ENCODE measurements around the gene FSCN2. TPM values are rescaled to one million over a fixed set of nuclear protein-coding genes. Genes with fewer than 3 reads are reported as not detected.

FSCN2 gene
- total and polyA plus RNA-seq, 10 of the 15 experiments (the other 5 are each of a cell fraction or from before 2014, with no cell fraction given), result 0.12 to 2.1 (median 0.65) TPM; not detected in 3

DNA sequence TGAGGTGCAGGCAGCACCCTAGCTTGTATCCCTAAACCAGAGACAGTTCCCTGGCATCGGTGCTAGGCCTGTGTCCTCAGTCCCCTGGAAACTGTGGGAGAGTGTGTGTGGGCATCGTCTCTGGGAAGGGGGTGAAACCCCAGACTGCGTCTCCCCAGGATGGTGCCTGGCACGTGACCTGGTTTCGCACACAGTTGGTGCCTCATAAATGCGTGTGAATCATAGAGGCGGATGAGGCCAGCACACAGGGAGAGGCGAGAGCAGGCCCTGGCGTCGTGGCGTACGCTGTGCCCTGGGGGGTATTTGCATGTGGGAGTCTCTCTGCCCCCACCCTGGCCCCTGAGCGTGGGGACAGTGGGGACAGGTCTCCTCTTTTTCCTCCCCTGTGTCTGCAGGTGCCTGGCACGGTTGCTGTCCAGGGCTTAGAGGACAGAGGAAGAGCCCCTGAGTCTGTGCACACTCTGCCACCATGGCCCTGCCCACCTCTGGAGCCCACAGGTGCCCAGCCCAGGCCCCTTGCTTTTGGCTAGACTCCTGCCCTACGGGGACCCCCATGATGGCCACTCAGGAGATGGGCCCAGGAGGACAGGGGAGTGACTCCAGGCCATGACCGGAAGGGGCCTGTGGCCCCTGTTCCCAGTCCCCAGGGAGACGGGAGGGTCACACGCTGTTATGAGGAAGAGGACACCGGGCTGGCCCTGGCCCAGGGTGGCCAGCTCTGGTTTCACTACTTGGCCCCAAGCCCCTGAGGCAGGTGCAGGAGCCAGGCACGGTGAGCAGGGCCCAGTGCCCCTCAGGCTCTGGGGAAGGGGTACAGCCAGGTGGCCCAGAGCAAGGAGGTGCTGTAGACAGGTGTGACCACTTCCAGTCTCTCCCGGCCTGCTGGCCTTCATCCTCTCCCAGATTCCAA, 1.3 kb upstream of the FSCN2 start:
- Histone ChIP-seq H3K79me2 (ENCODE audit: control insufficient read depth, insufficient read depth, low read length) (no peaks in the 10 kb centered on the region), H2AFZ (ENCODE audit: control insufficient read depth, low read depth, low read length) (no peak overlapping the region), H3K4me3 (no peak overlapping the region), H4K20me1 (ENCODE audit: control insufficient read depth, insufficient read depth) (no peaks in the 10 kb centered on the region), H3K9me3 (replicated peaks; ENCODE audit: control insufficient read depth, insufficient read depth, low read length) (no peaks in the 10 kb centered on the region), H3K27ac (ENCODE audit: control insufficient read depth, insufficient read depth) (no peak overlapping the region), H3K36me3 (ENCODE audit: control insufficient read depth in 2 of 2, insufficient read depth in 2 of 2, low read length in 1 of 2) (no peaks in the 10 kb centered on the region), H3K9ac (ENCODE audit: control insufficient read depth, insufficient read depth, low read length) (no peak overlapping the region), H3K4me2 (ENCODE audit: control insufficient read depth, insufficient read depth) (no peak overlapping the region), H3K27me3 (replicated peaks in 1 of 2; ENCODE audit: control insufficient read depth in 2 of 2, insufficient read depth in 2 of 2, low read length in 1 of 2) (no peaks in the 10 kb centered on the region), H3K4me1 (ENCODE audit: control insufficient read depth, insufficient read depth, low read length) (no peaks in the 10 kb centered on the region)
- POLR2A ChIA-PET, result interaction anchor here (0.5 kb wide), 1 partner anchor 1250 kb away, joined by 3 read pairs; no protein-coding TSS in a partner anchor
- SMC1A ChIA-PET (ENCODE audit: uncharacterized antibody, unreplicated experiment), result no interaction called here
- RAD21 ChIA-PET (ENCODE audit: unreplicated experiment), result no interaction called here
- TF ChIP-seq SMAD5 (IDR thresholded peaks at IDR 0.05; ENCODE audit: low read depth) (no peak), BHLHE40 (IDR thresholded peaks at IDR 0.05; ENCODE audit: borderline replicate concordance in 1 of 2, low read depth in 2 of 2, low read length in 1 of 2) (peak in 1 of 2 experiments; percentile 29; a peak in 1 of 4 replicates), POLR2A (IDR thresholded peaks at IDR 0.05; ENCODE audit: low read depth, low read length) (0 out of 2 replicates have a peak, but pooled peaks have one; percentile 3), KAT2A (conservative IDR thresholded peaks at IDR 0.05; ENCODE audit: control insufficient read depth, low read depth, low read length) (no peak)
- TF ChIP-seq, protein P1, sequence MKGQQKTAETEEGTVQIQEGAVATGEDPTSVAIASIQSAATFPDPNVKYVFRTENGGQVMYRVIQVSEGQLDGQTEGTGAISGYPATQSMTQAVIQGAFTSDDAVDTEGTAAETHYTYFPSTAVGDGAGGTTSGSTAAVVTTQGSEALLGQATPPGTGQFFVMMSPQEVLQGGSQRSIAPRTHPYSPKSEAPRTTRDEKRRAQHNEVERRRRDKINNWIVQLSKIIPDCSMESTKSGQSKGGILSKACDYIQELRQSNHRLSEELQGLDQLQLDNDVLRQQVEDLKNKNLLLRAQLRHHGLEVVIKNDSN (IDR thresholded peaks at IDR 0.05; ENCODE audit: borderline replicate concordance, extremely low read length, insufficient read depth, low read depth, low read length), result no peak
- intact Hi-C loops (cut with micrococcal nuclease; ENCODE audit: unreplicated experiment) (no loop called here), in situ Hi-C loops (cut with MboI) (no loop called here)
- CTCF ChIA-PET, result no interaction called here
- DNase-seq (ENCODE audit: low read depth, low spot score) (no peak), ATAC-seq (no peak), FAIRE-seq (no peak)
- BruUV-seq (replicated peaks), result no TSS peak
- 56% methylated on average over 21 of the region's 21 CpGs for WGBS (ENCODE audit: insufficient coverage, insufficient replicate concordance, low lambda C conversion rate, missing lambda C conversion rate)

DNA sequence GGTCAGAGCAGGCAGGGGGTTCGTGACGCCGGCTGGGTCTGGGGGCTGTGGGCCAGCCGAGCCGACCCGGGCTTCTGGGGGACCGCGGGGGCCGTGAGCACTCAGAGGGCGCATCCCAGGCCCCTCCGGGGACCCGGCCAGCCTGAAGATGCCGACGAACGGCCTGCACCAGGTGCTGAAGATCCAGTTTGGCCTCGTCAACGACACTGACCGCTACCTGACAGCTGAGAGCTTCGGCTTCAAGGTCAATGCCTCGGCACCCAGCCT, 140 bp downstream of the FSCN2 start:
- H3K27me3 ChIP-seq (replicated peaks in 1 of 2; ENCODE audit: control insufficient read depth in 2 of 2, insufficient read depth in 2 of 2, low read length in 1 of 2), result no peaks in the 10 kb centered on the region
- ChIA-PET POLR2A (no interaction called here), SMC1A (ENCODE audit: uncharacterized antibody, unreplicated experiment) (no interaction called here), CTCF (interaction anchor here (1.0 kb wide), 1 partner anchor 70 kb away, joined by 3 read pairs; no protein-coding TSS in a partner anchor), RAD21 (ENCODE audit: unreplicated experiment) (no interaction called here)
- no peak overlapping the region for H3K27ac ChIP-seq (ENCODE audit: control insufficient read depth, insufficient read depth)
- no peak overlapping the region for H3K4me2 ChIP-seq (ENCODE audit: control insufficient read depth, insufficient read depth)
- ATAC-seq (no peak), DNase-seq (ENCODE audit: low read depth, low spot score) (no peak), FAIRE-seq (no peak)
- H3K9me3 ChIP-seq (replicated peaks; ENCODE audit: control insufficient read depth, insufficient read depth, low read length), result no peaks in the 10 kb centered on the region
- no peak overlapping the region for H3K9ac ChIP-seq (ENCODE audit: control insufficient read depth, insufficient read depth, low read length)
- intact Hi-C loops (cut with micrococcal nuclease; ENCODE audit: unreplicated experiment), result no loop called here
- no TSS peak for BruUV-seq (replicated peaks)
- no peaks in the 10 kb centered on the region for H3K4me1 ChIP-seq (ENCODE audit: control insufficient read depth, insufficient read depth, low read length)
- in situ Hi-C loops (cut with MboI), result no loop called here
- H3K36me3 ChIP-seq (ENCODE audit: control insufficient read depth in 2 of 2, insufficient read depth in 2 of 2, low read length in 1 of 2), result no peaks in the 10 kb centered on the region
- H3K79me2 ChIP-seq (ENCODE audit: control insufficient read depth, insufficient read depth, low read length), result no peaks in the 10 kb centered on the region
- H2AFZ ChIP-seq (ENCODE audit: control insufficient read depth, low read depth, low read length), result no peak overlapping the region
- WGBS (ENCODE audit: insufficient coverage, insufficient replicate concordance, low lambda C conversion rate, missing lambda C conversion rate), result 78% methylated on average over 20 of the region's 20 CpGs
- no peak for TF ChIP-seq TCF7 (IDR thresholded peaks at IDR 0.05; ENCODE audit: borderline replicate concordance)
- 0 out of 2 replicates have a peak, but pooled peaks have one; percentile 1 for TF ChIP-seq POLR2A (IDR thresholded peaks at IDR 0.05; ENCODE audit: low read depth, low read length)
- H4K20me1 ChIP-seq (ENCODE audit: control insufficient read depth, insufficient read depth), result no peaks in the 10 kb centered on the region
- no peak overlapping the region for H3K4me3 ChIP-seq

Data from GM12878 (cell line).